HepG2 (cell line): ENCODE results near the gene TFAP2A. TPM values are rescaled to one million over a fixed set of nuclear protein-coding genes. Genes with fewer than 3 reads are reported as not detected.

ENCODE experiments used
- ATAC-seq: fragments of 200-7000 bp; cut with Tn5 transposase; 3 replicates; pipeline ENCODE4 v1.9.1; 2020; ENCODE audit warnings: mild to moderate bottlenecking, moderate library complexity
- BruUV-seq: library from RNA; stranded (reverse); fragments of 400-500 nt; replicated peaks from 2 replicates; lab custom pipeline; 2021; lab: Mats Ljungman, UMichigan
- CTCF ChIA-PET: fragments of 300-600 bp; formaldehyde crosslinking; extraction: SDS; loops from one replicate; lab custom pipeline; 2021; ENCODE audit warnings: low total read pairs, inconsistent platforms, low intra/inter-chr PET ratio; lab: Yijun Ruan, JAX
- POLR2A ChIA-PET: fragments of 350-600 bp; sonication (Branson Sonifier 250); formaldehyde crosslinking; loops from one replicate; lab custom pipeline; 2020; ENCODE audit warnings: antibody characterized with exemption, inconsistent platforms; lab: Yijun Ruan, JAX
- DNase-seq: peaks from one replicate; pipeline ENCODE4 v3.0.0-alpha.2; 2015; ENCODE audit warnings: low spot score
- FAIRE-seq: peaks from 3 replicates; lab custom pipeline; 2011; peaks lifted over from hg19 to GRCh38; lab: Jason Lieb, UNC
- H2AFZ ChIP-seq: one replicate; pipeline ENCODE4 v1.6.1; 2011; ENCODE audit warnings: low read length, inconsistent platforms
- H3K27ac ChIP-seq: fragments of 300-600 bp; 3 replicates; pipeline ENCODE4 v1.8.0; 2011; ENCODE audit warnings: mixed run types, mild to moderate bottlenecking, mixed read lengths, low read length, inconsistent platforms; ENCODE audit not compliant: insufficient read depth; ENCODE audit errors: extremely low read length
- H3K27me3 ChIP-seq, 2 experiments: fragments of 200-600 bp in 1 of 2; 2 replicates in 1 of 2; 3 replicates in 1 of 2; pipeline versions ENCODE4 v1.6.0 to v1.8.0; 2011; ENCODE audit warnings: low read length in 2 of 2, mild to moderate bottlenecking in 2 of 2, moderate library complexity in 2 of 2, inconsistent platforms in 1 of 2; ENCODE audit not compliant: insufficient read depth in 2 of 2, control insufficient read depth in 1 of 2
- H3K36me3 ChIP-seq, 2 experiments: fragments of 200-600 bp in 1 of 2; replicated peaks in 1 of 2; 2 replicates in 1 of 2; 3 replicates in 1 of 2; pipeline versions ENCODE4 v1.5.1 to v1.8.0; 2011; ENCODE audit warnings: low read length in 2 of 2, inconsistent platforms in 1 of 2; ENCODE audit not compliant: insufficient read depth in 2 of 2, control insufficient read depth in 1 of 2
- H3K4me1 ChIP-seq: 2 replicates; pipeline ENCODE4 v1.5.1; 2012; ENCODE audit warnings: low read length, inconsistent platforms; ENCODE audit not compliant: insufficient read depth
- H3K4me2 ChIP-seq: 2 replicates; pipeline ENCODE4 v1.6.0; 2011; ENCODE audit warnings: low read depth, low read length, inconsistent platforms
- H3K4me3 ChIP-seq, 3 experiments: fragments of 200-600 bp in 1 of 3; sonication (generic), shearing (Covaris generic) in 1 of 3; replicated peaks in 1 of 3; 2 replicates each; pipeline ENCODE4 v1.5.1; 2011 to 2016; ENCODE audit warnings: low read length in 3 of 3, inconsistent platforms in 2 of 3, low read depth in 2 of 3, mild to moderate bottlenecking in 2 of 3, control low read depth in 1 of 3, mixed read lengths in 1 of 3; ENCODE audit not compliant: insufficient read depth in 1 of 3
- H3K79me2 ChIP-seq: one replicate; pipeline ENCODE4 v1.6.1; 2011; ENCODE audit warnings: low read length, inconsistent platforms; ENCODE audit not compliant: insufficient read depth
- H3K9ac ChIP-seq: 2 replicates; pipeline ENCODE4 v1.6.0; 2011; ENCODE audit warnings: mild to moderate bottlenecking, low read depth, low read length, inconsistent platforms; ENCODE audit not compliant: insufficient read depth
- H3K9me3 ChIP-seq: 2 replicates; pipeline ENCODE4 v1.5.1; 2012; ENCODE audit warnings: mild to moderate bottlenecking, low read length
- H4K20me1 ChIP-seq: 2 replicates; pipeline ENCODE4 v1.6.0; 2011; ENCODE audit warnings: inconsistent platforms, mild to moderate bottlenecking, low read length, moderate library complexity; ENCODE audit not compliant: insufficient read depth
- BRCA1 ChIP-seq: sonication (generic); formaldehyde crosslinking; IDR thresholded peaks from 2 replicates; pipeline ENCODE4 v1.4.0; 2020; ENCODE audit warnings: missing genetic modification reagents
- DMAP1 ChIP-seq: IDR thresholded peaks from 2 replicates; pipeline ENCODE4 v1.6.1; 2016
- GLI4 ChIP-seq: sonication (generic); formaldehyde crosslinking; IDR thresholded peaks from 2 replicates; pipeline ENCODE4 v1.5.1; 2020; ENCODE audit warnings: missing genetic modification reagents, mild to moderate bottlenecking, moderate library complexity, borderline replicate concordance
- JDP2 ChIP-seq: sonication (generic); formaldehyde crosslinking; IDR thresholded peaks from 2 replicates; pipeline ENCODE4 v1.8.1; 2022; ENCODE audit warnings: missing genetic modification reagents, borderline replicate concordance
- KDM5B ChIP-seq: sonication (generic); formaldehyde crosslinking; IDR thresholded peaks from 2 replicates; pipeline ENCODE4 v1.4.0; 2020; ENCODE audit warnings: missing genetic modification reagents, mild to moderate bottlenecking, borderline replicate concordance
- ZC3H4 ChIP-seq: sonication (generic); formaldehyde crosslinking; IDR thresholded peaks from 2 replicates; pipeline ENCODE4 v1.4.0; 2020; ENCODE audit warnings: missing genetic modification reagents, borderline replicate concordance
- ZNF282 ChIP-seq: fragments of 450-650 bp; IDR thresholded peaks from 2 replicates; pipeline ENCODE4 v1.6.1; 2018; ENCODE audit not compliant: partially characterized antibody
- ZNF451 ChIP-seq: sonication (generic); formaldehyde crosslinking; IDR thresholded peaks from 2 replicates; pipeline ENCODE4 v1.5.0; 2020; ENCODE audit warnings: mild to moderate bottlenecking, missing genetic modification reagents
- ZNF644 ChIP-seq: IDR thresholded peaks from 2 replicates; pipeline ENCODE4 v1.6.1; 2016; ENCODE audit warnings: low read depth
- ZNF703 ChIP-seq: sonication (generic); formaldehyde crosslinking; IDR thresholded peaks from 2 replicates; pipeline ENCODE4 v1.5.1; 2020; ENCODE audit warnings: missing genetic modification reagents, mild to moderate bottlenecking, moderate library complexity, borderline replicate concordance
- ZNF780A ChIP-seq: sonication (generic); formaldehyde crosslinking; IDR thresholded peaks from 2 replicates; pipeline ENCODE4 v1.8.0; 2022; ENCODE audit warnings: mild to moderate bottlenecking, missing genetic modification reagents, moderate library complexity
- ZNF781 ChIP-seq: sonication (generic); formaldehyde crosslinking; IDR thresholded peaks from 2 replicates; pipeline ENCODE4 v1.5.1; 2020; ENCODE audit warnings: borderline replicate concordance, mild to moderate bottlenecking, missing genetic modification reagents; ENCODE audit errors: not compliant biosample characterization
- ZZZ3 ChIP-seq: sonication (generic); formaldehyde crosslinking; IDR thresholded peaks from 2 replicates; pipeline ENCODE4 v1.4.0; 2020; ENCODE audit warnings: missing genetic modification reagents, mild to moderate bottlenecking, borderline replicate concordance
- WGBS: methylation state at CpG from one replicate; pipeline ENCODE4 v1.1.6; 2017; ENCODE audit warnings: low lambda C conversion rate; 5-methylcytosine and 5-hydroxymethylcytosine counted together
- in situ Hi-C: cut with HindIII; loops from 2 replicates; pipeline ENCODE4 v1.10.0; 2017; ENCODE audit warnings: low pct_unique_long_range_greater_than_20kb; ENCODE audit not compliant: extremely low pct_ligation_motif_present
- intact Hi-C: fragments of 100-400 bp; cut with micrococcal nuclease; formaldehyde crosslinking; loops from one replicate; pipeline ENCODE4 v1.10.0; 2022; ENCODE audit not compliant: unreplicated experiment
- polyA plus RNA-seq, 8 experiments: library from polyadenylated mRNA; depleted of rRNA in 3 of 8; stranded (reverse) in 7 of 8; unstranded in 1 of 8; fragments of >200 nt; fragmentation: Illumina TruSeq in 4 of 8; extraction: Trizol in 4 of 8; gene quantifications; 2 replicates each; pipeline versions ENCODE4 v1.2.1 to v1.2.3, GENCODE V29; 2011 to 2016; ENCODE audit warnings: low read depth in 4 of 8, missing spikeins in 1 of 8, mixed read lengths in 1 of 8; ENCODE audit not compliant: insufficient read depth in 1 of 8
- total RNA-seq, 5 experiments: library from RNA; depleted of rRNA; stranded (reverse); fragments of >200 nt; fragmentation: Illumina TruSeq; extraction: Trizol; gene quantifications; 2 replicates each; pipeline ENCODE4 v1.2.3, GENCODE V29; 2016; ENCODE audit warnings: low read depth in 1 of 5
- TF ChIP-seq, protein P1 (sequence below): sonication (generic); formaldehyde crosslinking; conservative IDR thresholded peaks from 2 replicates; pipeline ENCODE4 v1.4.0; 2020; ENCODE audit warnings: missing genetic modification reagents
- TF ChIP-seq, protein P2 (sequence below): sonication (generic); formaldehyde crosslinking; IDR thresholded peaks from 2 replicates; pipeline ENCODE4 v1.8.1; 2023; ENCODE audit warnings: missing genetic modification reagents, inconsistent platforms, borderline replicate concordance
- TF ChIP-seq, protein P3 (sequence below): sonication (generic); formaldehyde crosslinking; IDR thresholded peaks from 2 replicates; pipeline ENCODE4 v1.4.0; 2020; ENCODE audit warnings: missing genetic modification reagents; ENCODE audit errors: not compliant biosample characterization
- TF ChIP-seq, protein P4 (sequence below): sonication (generic); formaldehyde crosslinking; IDR thresholded peaks from 2 replicates; pipeline ENCODE4 v1.5.1; 2020; ENCODE audit warnings: missing genetic modification reagents, mild to moderate bottlenecking, borderline replicate concordance
- TF ChIP-seq, protein P5 (sequence below): IDR thresholded peaks from 2 replicates; pipeline ENCODE4 v1.6.1; 2018; ENCODE audit warnings: missing genetic modification reagents, mild to moderate bottlenecking, missing compliant biosample characterization

The TFAP2A gene
- total and polyA plus RNA-seq, 2 of the 13 experiments (the other 11 are each of a cell fraction or from before 2014, with no cell fraction given): not detected

DNA sequence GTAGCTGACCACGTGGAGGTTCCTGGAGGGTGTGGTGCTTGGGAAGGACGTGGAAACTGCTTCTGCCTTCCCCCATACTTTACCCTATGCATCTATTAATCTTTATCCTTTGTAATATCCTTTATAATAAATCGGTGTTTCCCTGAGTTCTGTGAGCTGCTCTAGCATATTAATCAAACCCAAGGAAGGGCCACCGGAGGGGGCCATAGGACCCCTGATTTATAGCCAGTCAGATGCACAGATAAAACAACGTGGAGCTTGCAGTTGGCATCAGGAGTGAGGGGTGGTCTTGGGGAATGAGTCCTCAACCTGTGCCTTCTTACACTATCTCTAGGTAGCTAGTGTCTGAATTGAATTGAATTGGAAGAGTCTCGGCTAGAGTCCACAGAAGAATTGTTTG lies 36.5 kb upstream of the TFAP2A start:
- WGBS: 9% methylated on average over 6 of the region's 6 CpGs
- ChIA-PET POLR2A (no interaction called here), CTCF (no interaction called here)
- no peak for ATAC-seq
- no peaks in the 10 kb centered on the region for H4K20me1 ChIP-seq
- H2AFZ ChIP-seq: no peak overlapping the region
- H3K36me3 ChIP-seq: no peaks in the 10 kb centered on the region
- peaks cover 0 to 11% of the 10 kb centered on the region in 2 experiments; a peak in 1 of 5 replicates for H3K27me3 ChIP-seq
- in situ Hi-C loops (no loop called here), intact Hi-C loops (no loop called here)
- 0 out of 2 replicates have a peak, but pooled peaks cover 5% of the 10 kb centered on the region for H3K4me1 ChIP-seq
- no peaks in the 10 kb centered on the region for H3K79me2 ChIP-seq
- no peak for DNase-seq
- H3K4me3 ChIP-seq: no peak overlapping the region
- FAIRE-seq: no peak
- BruUV-seq: no TSS peak
- H3K4me2 ChIP-seq: no peak overlapping the region
- no peaks in the 10 kb centered on the region for H3K9me3 ChIP-seq
- H3K9ac ChIP-seq: no peak overlapping the region
- TF ChIP-seq BRCA1 (CRISPR knock-in tag) (no peak), DMAP1 (CRISPR knock-in tag) (no peak), ZC3H4 (CRISPR knock-in tag) (no peak), ZNF781 (no peak), JDP2 (no peak), ZNF282 (no peak), ZNF451 (CRISPR knock-in tag) (no peak), ZZZ3 (CRISPR knock-in tag) (no peak), KDM5B (no peak), ZNF703 (CRISPR knock-in tag) (no peak), ZNF644 (CRISPR knock-in tag) (no peak), GLI4 (no peak), ZNF780A (CRISPR knock-in tag) (no peak)
- TF ChIP-seq, protein P1, sequence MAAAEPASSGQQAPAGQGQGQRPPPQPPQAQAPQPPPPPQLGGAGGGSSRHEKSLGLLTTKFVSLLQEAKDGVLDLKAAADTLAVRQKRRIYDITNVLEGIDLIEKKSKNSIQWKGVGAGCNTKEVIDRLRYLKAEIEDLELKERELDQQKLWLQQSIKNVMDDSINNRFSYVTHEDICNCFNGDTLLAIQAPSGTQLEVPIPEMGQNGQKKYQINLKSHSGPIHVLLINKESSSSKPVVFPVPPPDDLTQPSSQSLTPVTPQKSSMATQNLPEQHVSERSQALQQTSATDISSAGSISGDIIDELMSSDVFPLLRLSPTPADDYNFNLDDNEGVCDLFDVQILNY (CRISPR knock-in tag): no peak
- TF ChIP-seq, protein P2, sequence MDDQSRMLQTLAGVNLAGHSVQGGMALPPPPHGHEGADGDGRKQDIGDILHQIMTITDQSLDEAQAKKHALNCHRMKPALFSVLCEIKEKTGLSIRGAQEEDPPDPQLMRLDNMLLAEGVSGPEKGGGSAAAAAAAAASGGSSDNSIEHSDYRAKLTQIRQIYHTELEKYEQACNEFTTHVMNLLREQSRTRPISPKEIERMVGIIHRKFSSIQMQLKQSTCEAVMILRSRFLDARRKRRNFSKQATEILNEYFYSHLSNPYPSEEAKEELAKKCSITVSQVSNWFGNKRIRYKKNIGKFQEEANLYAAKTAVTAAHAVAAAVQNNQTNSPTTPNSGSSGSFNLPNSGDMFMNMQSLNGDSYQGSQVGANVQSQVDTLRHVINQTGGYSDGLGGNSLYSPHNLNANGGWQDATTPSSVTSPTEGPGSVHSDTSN (CRISPR knock-in tag): no peak
- TF ChIP-seq, protein P3, sequence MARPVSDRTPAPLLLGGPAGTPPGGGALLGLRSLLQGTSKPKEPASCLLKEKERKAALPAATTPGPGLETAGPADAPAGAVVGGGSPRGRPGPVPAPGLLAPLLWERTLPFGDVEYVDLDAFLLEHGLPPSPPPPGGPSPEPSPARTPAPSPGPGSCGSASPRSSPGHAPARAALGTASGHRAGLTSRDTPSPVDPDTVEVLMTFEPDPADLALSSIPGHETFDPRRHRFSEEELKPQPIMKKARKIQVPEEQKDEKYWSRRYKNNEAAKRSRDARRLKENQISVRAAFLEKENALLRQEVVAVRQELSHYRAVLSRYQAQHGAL (CRISPR knock-in tag): no peak
- TF ChIP-seq, protein P4, sequence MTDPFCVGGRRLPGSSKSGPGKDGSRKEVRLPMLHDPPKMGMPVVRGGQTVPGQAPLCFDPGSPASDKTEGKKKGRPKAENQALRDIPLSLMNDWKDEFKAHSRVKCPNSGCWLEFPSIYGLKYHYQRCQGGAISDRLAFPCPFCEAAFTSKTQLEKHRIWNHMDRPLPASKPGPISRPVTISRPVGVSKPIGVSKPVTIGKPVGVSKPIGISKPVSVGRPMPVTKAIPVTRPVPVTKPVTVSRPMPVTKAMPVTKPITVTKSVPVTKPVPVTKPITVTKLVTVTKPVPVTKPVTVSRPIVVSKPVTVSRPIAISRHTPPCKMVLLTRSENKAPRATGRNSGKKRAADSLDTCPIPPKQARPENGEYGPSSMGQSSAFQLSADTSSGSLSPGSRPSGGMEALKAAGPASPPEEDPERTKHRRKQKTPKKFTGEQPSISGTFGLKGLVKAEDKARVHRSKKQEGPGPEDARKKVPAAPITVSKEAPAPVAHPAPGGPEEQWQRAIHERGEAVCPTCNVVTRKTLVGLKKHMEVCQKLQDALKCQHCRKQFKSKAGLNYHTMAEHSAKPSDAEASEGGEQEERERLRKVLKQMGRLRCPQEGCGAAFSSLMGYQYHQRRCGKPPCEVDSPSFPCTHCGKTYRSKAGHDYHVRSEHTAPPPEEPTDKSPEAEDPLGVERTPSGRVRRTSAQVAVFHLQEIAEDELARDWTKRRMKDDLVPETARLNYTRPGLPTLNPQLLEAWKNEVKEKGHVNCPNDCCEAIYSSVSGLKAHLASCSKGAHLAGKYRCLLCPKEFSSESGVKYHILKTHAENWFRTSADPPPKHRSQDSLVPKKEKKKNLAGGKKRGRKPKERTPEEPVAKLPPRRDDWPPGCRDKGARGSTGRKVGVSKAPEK (CRISPR knock-in tag): no peak
- TF ChIP-seq, protein P5, sequence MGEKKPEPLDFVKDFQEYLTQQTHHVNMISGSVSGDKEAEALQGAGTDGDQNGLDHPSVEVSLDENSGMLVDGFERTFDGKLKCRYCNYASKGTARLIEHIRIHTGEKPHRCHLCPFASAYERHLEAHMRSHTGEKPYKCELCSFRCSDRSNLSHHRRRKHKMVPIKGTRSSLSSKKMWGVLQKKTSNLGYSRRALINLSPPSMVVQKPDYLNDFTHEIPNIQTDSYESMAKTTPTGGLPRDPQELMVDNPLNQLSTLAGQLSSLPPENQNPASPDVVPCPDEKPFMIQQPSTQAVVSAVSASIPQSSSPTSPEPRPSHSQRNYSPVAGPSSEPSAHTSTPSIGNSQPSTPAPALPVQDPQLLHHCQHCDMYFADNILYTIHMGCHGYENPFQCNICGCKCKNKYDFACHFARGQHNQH (CRISPR knock-in tag): no peak
- H3K27ac ChIP-seq: no peak overlapping the region
